OCI-LY3 (cell line): ENCODE data around the gene CDV3.

ENCODE experiments used
- EZH2phosphoT487 ChIP-seq: fragments of 200-600 bp; shearing (Covaris generic); IDR thresholded peaks from 2 replicates; pipeline ENCODE4 v1.6.1; 2018; ENCODE audit warnings: antibody characterized with exemption, mixed run types, low read depth
- TF ChIP-seq, protein P1 (sequence below): fragments of 200-600, 300-600 bp; sonication (generic); IDR thresholded peaks from 2 replicates; pipeline ENCODE4 v1.5.1; 2014; ENCODE audit warnings: antibody characterized with exemption, low read length, low read depth

DNA sequence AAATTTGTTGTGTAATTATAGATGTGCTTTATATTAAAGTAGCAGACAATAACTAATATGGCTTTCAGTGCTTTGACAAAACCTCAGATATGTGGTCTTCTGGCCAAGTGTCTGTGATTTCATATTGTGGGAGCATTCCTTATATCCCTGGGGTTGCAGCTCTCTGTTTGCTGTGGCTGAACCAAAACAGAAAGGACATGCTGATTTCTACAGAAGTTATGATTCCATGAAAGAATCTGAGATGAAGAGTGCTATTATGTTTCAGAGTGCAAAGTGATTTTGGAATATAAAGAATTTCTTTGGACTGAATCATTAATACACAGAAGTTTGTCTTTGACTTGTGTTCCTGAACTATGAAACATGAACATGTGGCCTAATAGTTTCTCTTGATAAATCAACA lies 36.5 kb downstream of the CDV3 start:
- TF ChIP-seq, protein P1, sequence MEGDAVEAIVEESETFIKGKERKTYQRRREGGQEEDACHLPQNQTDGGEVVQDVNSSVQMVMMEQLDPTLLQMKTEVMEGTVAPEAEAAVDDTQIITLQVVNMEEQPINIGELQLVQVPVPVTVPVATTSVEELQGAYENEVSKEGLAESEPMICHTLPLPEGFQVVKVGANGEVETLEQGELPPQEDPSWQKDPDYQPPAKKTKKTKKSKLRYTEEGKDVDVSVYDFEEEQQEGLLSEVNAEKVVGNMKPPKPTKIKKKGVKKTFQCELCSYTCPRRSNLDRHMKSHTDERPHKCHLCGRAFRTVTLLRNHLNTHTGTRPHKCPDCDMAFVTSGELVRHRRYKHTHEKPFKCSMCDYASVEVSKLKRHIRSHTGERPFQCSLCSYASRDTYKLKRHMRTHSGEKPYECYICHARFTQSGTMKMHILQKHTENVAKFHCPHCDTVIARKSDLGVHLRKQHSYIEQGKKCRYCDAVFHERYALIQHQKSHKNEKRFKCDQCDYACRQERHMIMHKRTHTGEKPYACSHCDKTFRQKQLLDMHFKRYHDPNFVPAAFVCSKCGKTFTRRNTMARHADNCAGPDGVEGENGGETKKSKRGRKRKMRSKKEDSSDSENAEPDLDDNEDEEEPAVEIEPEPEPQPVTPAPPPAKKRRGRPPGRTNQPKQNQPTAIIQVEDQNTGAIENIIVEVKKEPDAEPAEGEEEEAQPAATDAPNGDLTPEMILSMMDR: no peak
- no peak for TF ChIP-seq EZH2phosphoT487
